Bronchial epithelial cell (primary cell): ENCODE data around the gene NFIA. TPM values are rescaled to one million over a fixed set of nuclear protein-coding genes. Genes with fewer than 3 reads are reported as not detected.

Source experiments
- DNase-seq: peaks from one replicate; pipeline ENCODE4 v3.0.0-alpha.2; 2010; ENCODE audit warnings: low read depth
- FAIRE-seq: peaks from 2 replicates; lab custom pipeline; 2011; peaks lifted over from hg19 to GRCh38; lab: Jason Lieb, UNC
- H3K27me3 ChIP-seq: 2 replicates; pipeline ENCODE4 v1.5.1; 2011; ENCODE audit warnings: low read length; ENCODE audit not compliant: control insufficient read depth, insufficient read depth
- H3K36me3 ChIP-seq: 2 replicates; pipeline ENCODE4 v1.5.1; 2011; ENCODE audit warnings: low read length; ENCODE audit not compliant: control insufficient read depth, insufficient read depth
- H3K4me3 ChIP-seq: 2 replicates; pipeline ENCODE4 v1.5.1; 2011; ENCODE audit warnings: mild to moderate bottlenecking, low read depth, low read length, control low read depth
- CTCF ChIP-seq: IDR thresholded peaks from 2 replicates; pipeline ENCODE4 v1.5.1; 2011; ENCODE audit warnings: mild to moderate bottlenecking, moderate library complexity, low read length, control low read depth, inconsistent platforms; ENCODE audit not compliant: insufficient read depth, severe bottlenecking
- total RNA-seq: library from RNA; depleted of rRNA; stranded (reverse); fragments of >200 nt; gene quantifications from 2 replicates; pipeline ENCODE4 v1.2.1, GENCODE V29; 2014

The NFIA gene
- total RNA-seq, 1 donor from 2014 or later: 7.4 TPM

GRCh38 chr1:61357539-61357938, 275.2 kb downstream of the NFIA start:
- Histone ChIP-seq H3K27me3 (no peaks in the 10 kb centered on the region), H3K36me3 (peaks cover 8% of the 10 kb centered on the region), H3K4me3 (no peak overlapping the region)
- FAIRE-seq (no peak), DNase-seq (no peak)
- TF ChIP-seq CTCF: no peak

- peak; percentile 63 for DNase-seq
- FAIRE-seq: no peak
- TF ChIP-seq CTCF: no peak
- Histone ChIP-seq H3K4me3 (no peak overlapping the region), H3K36me3 (peaks cover 8% of the 10 kb centered on the region), H3K27me3 (no peaks in the 10 kb centered on the region)
Measured at GRCh38 chr1:61358770-61359455, 276.6 kb downstream of the NFIA start.

- no peak for FAIRE-seq
Measured at GRCh38 chr1:61361931-61362330, 279.6 kb downstream of the NFIA start.

GRCh38 chr1:61362351-61362750, 280.0 kb downstream of the NFIA start:
- TF ChIP-seq CTCF: no peak
- Histone ChIP-seq H3K4me3 (no peak overlapping the region), H3K27me3 (no peaks in the 10 kb centered on the region), H3K36me3 (peaks cover 8% of the 10 kb centered on the region)
- FAIRE-seq (no peak), DNase-seq (no peak)

More at GRCh38 chr1:61361931-61362330, 279.6 kb downstream of the NFIA start:
- Histone ChIP-seq H3K27me3 (no peaks in the 10 kb centered on the region), H3K36me3 (peaks cover 8% of the 10 kb centered on the region), H3K4me3 (no peak overlapping the region)
- no peak for DNase-seq
- no peak for TF ChIP-seq CTCF

- H3K4me3 ChIP-seq: no peak overlapping the region
- H3K36me3 ChIP-seq: no peaks in the 10 kb centered on the region
- DNase-seq (no peak), FAIRE-seq (no peak)
- no peak for TF ChIP-seq CTCF
- H3K27me3 ChIP-seq: no peaks in the 10 kb centered on the region
Measured at GRCh38 chr1:61368366-61368765, 286.0 kb downstream of the NFIA start.

- DNase-seq: no peak
- no peak for FAIRE-seq
- no peaks in the 10 kb centered on the region for H3K27me3 ChIP-seq
- TF ChIP-seq CTCF: no peak
- no peaks in the 10 kb centered on the region for H3K36me3 ChIP-seq
- no peak overlapping the region for H3K4me3 ChIP-seq
Measured at GRCh38 chr1:61368876-61369275, 286.5 kb downstream of the NFIA start.
